HG03135 (cell line): Measurements from ENCODE around the gene GLTPD2.

Experiments used
- ATAC-seq: cut with Tn5 transposase; IDR thresholded peaks from one replicate; pipeline ENCODE4 v1.9.1; 2021; ENCODE audit warnings: mild to moderate bottlenecking, moderate library complexity; ENCODE audit not compliant: unreplicated experiment

GLTPD2 gene

DNA sequence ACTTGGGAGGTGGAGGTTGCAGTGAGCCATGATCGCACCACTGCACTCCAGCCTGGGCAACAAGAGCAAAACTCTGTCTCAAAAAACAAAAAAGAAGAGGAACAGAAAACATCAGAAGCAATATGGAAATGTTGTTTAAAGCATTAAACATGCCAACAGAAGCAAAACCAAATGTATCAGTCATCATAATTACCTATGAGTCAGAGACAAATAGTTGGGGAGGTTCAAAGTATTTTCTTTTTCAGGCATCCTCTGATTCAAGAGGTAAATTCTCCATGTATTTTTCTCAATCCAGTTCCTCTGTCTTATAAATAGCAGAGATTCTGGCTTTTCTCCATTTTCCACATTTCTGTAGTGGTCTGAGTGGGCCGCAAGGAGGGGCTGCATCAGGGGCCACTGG is 19.1 kb upstream of the GLTPD2 start:
- ATAC-seq: no peak

- ATAC-seq: no peak
These were observed 17.1 kb upstream of the GLTPD2 start, which contains the start of gene TM4SF5 for GRCh38 chr17:4771519-4772234. TSS of gene TM4SF5 (plus strand) at chr17:4771886. CDS start at chr17:4771923, 37 bp downstream.

DNA sequence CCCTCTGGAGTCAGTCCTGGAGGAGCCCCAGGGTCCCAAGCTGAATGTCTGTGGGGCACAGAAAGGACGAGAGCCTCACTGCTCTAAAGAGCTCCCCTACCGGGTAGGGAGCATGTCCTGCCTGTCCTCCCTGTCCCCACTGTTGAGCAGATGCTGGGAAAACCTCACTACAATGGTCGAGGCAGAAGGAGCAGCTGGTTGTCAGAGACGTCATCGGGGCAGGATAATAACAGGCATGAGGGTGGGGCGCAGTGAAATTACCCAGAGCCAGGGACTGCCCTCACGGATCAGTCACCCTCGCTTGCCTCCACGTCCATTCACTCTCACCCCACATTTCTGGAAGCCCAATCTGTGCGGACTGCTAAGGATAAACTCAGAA is 16.5 kb upstream of the GLTPD2 start:
- no peak for ATAC-seq

- ATAC-seq: no peak
These were observed 10.6 kb upstream of the GLTPD2 start for GRCh38 chr17:4777969-4778760.

GRCh38 chr17:4780325-4780955 is 8.3 kb upstream of the GLTPD2 start:
- no peak for ATAC-seq

DNA sequence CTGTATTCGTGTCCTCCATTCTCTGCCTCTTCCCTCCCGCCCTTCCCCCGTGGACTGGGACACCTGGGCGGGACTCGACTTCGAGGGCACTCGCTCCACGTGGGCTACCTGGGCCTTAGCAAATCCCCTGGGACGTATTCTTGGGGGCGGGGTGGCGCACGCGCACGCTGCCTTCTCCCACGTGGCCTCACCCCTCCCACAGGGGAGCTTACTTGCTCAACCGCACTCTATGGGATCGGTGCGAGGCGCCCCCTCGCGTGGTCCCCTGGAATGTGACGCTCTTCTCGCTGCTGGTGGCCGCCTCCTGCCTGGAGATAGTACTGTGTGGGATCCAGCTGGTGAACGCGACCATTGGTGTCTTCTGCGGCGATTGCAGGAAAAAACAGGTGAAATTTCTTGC is 6.1 kb upstream of the GLTPD2 start:
- no peak for ATAC-seq

DNA sequence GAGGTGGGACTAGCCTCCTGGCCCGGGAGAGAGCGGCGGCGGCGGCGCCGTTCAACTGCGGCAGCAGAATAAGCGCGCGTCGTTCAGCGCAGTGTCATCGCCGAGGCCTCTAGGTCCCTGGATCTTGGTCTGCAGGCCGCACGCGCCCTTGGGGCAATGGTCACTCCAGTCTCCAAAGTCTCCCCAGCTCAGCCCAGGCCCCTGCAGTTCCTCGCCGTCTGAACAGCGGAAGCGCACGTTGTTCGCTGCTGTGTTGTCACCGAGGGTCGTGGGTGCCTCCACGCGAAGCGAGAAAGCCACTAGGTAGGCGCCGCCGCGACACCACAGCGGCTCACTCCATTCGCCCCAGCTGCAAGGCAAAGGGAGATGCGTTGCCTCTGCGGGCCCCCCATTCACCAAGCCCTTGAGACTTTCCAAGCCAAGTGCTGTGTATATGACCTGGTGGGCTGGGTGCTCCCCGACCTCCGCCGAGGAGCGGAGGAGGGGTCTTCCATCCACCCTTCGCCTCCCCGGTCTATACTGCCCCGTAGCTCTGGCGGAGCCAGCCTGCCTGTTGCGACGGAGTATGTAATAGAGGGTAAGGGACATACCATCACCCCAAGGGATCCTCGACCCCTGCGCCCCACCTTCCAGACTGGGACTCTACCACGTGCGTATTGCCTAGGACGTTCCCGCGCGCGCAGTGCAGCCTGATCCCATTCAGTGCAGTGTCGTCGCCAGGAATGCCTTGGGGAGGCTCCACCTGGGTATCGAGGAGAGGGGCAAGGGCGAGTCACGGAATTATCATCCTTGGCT is 3.3 kb upstream of the GLTPD2 start:
- no peak for ATAC-seq

DNA sequence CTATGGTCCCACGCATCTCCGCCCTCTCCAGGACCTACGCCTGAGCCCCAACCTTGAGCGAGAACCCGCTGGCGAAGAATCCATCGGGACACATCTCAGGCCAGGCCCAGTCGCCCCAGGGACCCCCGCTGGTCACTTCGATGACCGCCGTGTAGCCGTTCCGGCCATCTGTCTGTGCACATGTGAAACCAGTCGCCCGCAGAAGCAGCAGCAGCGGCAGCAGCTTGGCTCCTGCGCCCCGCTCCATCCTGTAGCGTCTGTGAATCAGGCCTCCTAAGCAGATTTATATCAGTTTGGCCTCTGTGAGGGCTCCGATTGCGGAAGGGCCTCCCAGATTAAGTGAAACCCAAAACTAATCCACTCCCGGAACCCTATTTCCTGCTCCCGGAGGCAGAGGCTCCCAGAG is 2.7 kb upstream of the GLTPD2 start, which contains the start of gene VMO1:
TSS of gene VMO1 (minus strand) at position 259 of the 406 bp plus-strand sequence. CDS start at position 247, 12 bp downstream.
- no peak for ATAC-seq

DNA sequence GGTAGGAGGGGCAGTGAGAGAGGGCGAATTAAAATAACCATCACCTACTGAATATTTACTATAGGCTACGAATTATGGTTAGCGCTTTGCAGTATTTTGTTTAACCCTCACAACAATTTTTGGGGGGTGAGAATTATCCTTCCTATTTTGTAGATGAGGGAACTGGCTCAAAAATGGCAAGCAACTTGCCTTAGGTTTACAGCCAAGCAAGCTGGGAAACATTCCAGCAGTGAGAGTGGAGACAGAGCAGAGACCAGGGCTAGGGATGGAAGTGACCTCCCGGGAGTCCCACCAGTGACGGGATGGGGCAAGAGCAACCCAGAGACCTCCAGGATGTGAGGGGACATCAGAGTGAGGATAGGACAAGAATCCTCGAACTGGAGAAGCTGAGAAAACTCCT is 2.2 kb upstream of the GLTPD2 start:
- ATAC-seq: no peak

- ATAC-seq: no peak
These were observed 481 bp upstream of the GLTPD2 start for GRCh38 chr17:4788159-4788806.

GRCh38 chr17:4789701-4789950 is 862 bp downstream of the GLTPD2 start:
- peak; percentile 38 for ATAC-seq

DNA sequence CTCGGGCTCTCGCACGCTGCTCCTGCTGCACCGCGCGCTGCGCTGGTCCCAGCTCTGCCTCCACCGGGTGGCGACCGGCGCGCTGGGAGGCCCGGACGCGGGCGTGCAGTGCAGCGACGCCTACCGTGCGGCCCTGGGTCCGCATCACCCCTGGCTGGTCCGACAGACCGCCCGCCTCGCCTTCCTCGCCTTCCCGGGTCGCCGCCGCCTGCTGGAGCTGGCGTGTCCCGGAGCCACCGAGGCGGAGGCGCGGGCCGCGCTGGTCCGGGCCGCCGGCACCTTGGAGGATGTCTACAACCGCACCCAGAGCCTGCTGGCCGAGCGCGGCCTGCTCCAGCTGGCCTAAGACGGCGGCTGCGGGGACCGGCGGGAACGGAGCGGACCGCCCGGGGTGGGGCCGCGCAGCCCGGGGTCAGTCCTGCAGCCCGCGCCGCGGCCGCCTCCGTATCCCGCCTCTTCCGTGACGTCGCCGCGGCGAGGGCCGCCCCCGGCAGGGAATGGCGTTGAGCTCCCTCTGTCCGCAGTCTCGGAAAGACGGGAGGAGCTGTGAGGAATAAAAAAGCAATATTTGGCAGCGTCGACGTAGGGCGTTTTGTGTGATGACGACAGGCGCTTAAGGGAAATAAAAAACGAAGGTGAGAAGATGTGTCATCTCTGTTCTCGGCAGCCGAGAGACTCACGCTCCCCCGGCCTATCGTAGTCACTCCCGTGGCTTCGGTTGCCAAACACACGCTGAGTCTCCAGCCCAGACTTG is 1.4 kb downstream of the GLTPD2 start:
- ATAC-seq: peak; percentile 86

- no peak for ATAC-seq
These were observed 1.9 kb downstream of the GLTPD2 start for GRCh38 chr17:4790705-4791088.

GRCh38 chr17:4795168-4795567 is 6.4 kb downstream of the GLTPD2 start:
- no peak for ATAC-seq

GRCh38 chr17:4796552-4796920 is 7.8 kb downstream of the GLTPD2 start:
- ATAC-seq: no peak

DNA sequence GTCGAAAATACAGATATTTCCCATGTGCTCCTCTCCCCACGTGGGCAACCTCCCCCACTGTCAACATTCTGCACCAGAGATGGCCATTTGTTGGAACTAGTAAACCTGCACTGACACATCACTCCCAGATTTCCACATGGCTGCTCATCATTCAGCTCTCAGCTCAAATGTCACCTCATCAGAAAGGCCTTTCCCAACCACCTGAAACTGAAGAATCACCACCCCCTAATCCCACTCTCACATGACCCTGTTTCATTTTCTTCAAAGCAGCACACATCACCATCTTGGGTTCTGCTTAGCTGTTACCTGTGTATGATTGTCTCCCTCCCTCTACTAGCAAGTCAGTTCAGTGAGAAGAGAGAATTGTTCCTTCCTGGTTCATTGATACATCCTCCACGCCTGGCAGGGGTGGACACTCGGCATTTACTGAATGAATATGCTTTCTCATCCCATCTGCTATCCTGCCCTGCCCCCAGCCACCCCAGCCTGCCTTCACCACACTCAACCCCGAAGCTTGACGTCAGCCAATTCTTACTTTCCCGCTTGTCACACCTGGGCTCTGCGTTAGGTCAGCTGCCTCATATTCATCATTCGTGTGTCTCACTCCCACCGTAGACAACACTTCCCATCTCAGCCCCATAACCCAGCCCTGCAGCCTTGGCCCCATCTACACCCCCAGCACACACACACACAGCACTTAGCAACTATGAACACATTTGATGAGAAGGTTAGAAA is 11.9 kb downstream of the GLTPD2 start:
- no peak for ATAC-seq

DNA sequence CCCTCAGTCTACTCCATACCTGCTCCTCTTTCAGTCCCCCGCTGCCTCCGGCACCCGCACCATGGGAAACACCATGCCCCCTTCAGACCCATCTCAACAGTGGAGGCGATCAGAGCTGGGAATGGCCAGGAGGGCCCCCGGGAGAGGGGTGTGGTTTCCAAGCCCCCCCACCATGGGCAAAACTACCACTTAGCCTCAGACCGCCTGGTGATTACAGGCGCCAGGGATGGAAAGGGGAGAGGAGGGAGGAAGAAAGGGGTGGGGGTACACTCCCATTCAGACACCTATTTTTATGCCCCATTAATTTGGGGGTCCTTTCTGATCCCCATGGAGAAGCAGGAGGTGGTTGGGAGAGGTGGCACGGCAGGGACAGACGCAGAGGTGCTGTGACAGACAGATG is 13.5 kb downstream of the GLTPD2 start, which contains the start of gene C17orf114:
TSS of gene C17orf114 (minus strand) at position 101 of the 400 bp plus-strand sequence.
- ATAC-seq: no peak

- ATAC-seq: no peak
These were observed 17.7 kb downstream of the GLTPD2 start for GRCh38 chr17:4806456-4806776.

DNA sequence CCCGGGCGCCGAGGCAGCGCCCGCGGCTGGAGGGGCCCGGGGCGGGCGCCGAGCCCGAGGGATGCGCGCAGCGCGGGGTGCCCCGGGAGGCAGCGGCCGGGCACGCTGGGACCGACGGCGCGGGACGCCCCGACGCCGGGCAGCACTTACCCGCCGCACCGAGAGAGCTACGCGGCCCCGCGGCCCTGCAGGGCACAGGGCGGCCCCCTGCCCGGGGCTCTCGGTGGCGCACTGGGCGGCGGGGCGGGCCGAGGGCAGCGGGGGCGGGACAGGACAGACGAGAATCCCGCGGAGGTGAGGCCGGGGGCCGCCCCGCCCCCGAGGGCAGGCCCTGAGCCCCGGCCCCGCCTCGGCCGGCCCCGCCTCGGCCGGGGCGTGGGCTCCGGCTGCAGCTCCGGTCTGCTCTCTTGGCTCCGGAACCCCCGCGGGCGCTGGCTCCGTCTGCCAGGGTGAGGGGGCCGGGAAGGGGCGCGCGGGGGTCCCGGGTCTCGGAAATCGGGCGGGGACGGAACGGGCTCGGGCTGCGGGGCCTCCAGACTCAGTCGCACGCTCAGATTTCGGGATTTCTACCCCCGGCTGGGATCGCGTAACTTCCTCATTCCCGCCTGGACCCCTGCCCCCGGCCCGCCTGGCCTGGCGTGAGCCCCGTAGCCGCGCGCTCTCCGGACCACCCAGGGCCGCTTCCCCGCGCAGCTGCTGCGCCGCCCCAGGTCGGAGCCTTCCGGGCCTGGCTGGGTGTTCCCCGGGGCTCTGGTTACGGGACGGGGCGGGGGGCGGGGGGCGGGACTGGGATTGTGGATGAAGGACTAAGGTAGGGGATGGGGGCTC is 18.2 kb downstream of the GLTPD2 start, which contains the start of gene PLD2:
TSS of gene PLD2 (plus strand) at position 376 of the 828 bp plus-strand sequence. CDS start 621 bp downstream, outside the sequence.
- ATAC-seq: peak; percentile 88
